A673 (cell line): Measurements from ENCODE around the gene NPTX1. TPM values are rescaled to one million over a fixed set of nuclear protein-coding genes. Genes with fewer than 3 reads are reported as not detected.
"Not testable (repeated sequence)": the region's sequence is repeated elsewhere in the genome, so short reads cannot be mapped to it uniquely, and the experiment has no call there.

Experiments
- BruUV-seq: library from RNA; stranded (reverse); fragments of 400-500 nt; replicated peaks from 2 replicates; lab custom pipeline; 2021; lab: Mats Ljungman, UMichigan
- CTCF ChIA-PET: fragments of 300-600 bp; sonication (Branson Sonifier 250); formaldehyde crosslinking; loops from one replicate; lab custom pipeline; 2022; ENCODE audit warnings: antibody characterized with exemption; lab: Charles Lee
- POLR2A ChIA-PET: fragments of 300-600 bp; sonication (Branson Sonifier 250); formaldehyde crosslinking; loops from one replicate; lab custom pipeline; 2022; ENCODE audit warnings: antibody characterized with exemption; ENCODE audit not compliant: low non-redundant PET; lab: Charles Lee
- DNase-seq: peaks from one replicate; pipeline ENCODE4 v3.0.0-alpha.2; 2015; ENCODE audit warnings: low spot score
- H3K27ac ChIP-seq: fragments of 200-600 bp; sonication (generic); 2 replicates; pipeline ENCODE4 v1.5.1; 2016; ENCODE audit warnings: mixed run types, low read depth, mild to moderate bottlenecking, mixed read lengths, antibody characterized with exemption, low read length; ENCODE audit not compliant: poor library complexity, severe bottlenecking
- H3K27me3 ChIP-seq: fragments of 200-600 bp; sonication (generic); replicated peaks from 2 replicates; pipeline ENCODE4 v1.6.1; 2017; ENCODE audit warnings: mixed run types, low read depth, mild to moderate bottlenecking, mixed read lengths, antibody characterized with exemption, low read length; ENCODE audit not compliant: insufficient read depth, poor library complexity
- H3K36me3 ChIP-seq: fragments of 200-600 bp; sonication (generic); 2 replicates; pipeline ENCODE4 v1.6.1; 2016; ENCODE audit warnings: mixed run types, mild to moderate bottlenecking, mixed read lengths, antibody characterized with exemption, low read length; ENCODE audit not compliant: insufficient read depth, poor library complexity, severe bottlenecking
- H3K4me1 ChIP-seq: fragments of 200-600 bp; sonication (generic); 2 replicates; pipeline ENCODE4 v1.6.1; 2017; ENCODE audit warnings: mixed run types, mild to moderate bottlenecking, mixed read lengths, antibody characterized with exemption, low read length; ENCODE audit not compliant: insufficient read depth, poor library complexity, severe bottlenecking
- H3K4me3 ChIP-seq: fragments of 200-600 bp; sonication (generic); 2 replicates; pipeline ENCODE4 v1.5.1; 2016; ENCODE audit warnings: low read depth, mixed run types, mild to moderate bottlenecking, mixed read lengths, low read length; ENCODE audit not compliant: poor library complexity, severe bottlenecking
- H3K9me3 ChIP-seq: fragments of 200-600 bp; sonication (generic); 2 replicates; pipeline ENCODE4 v1.6.1; 2016; ENCODE audit warnings: mixed run types, low read depth, mild to moderate bottlenecking, mixed read lengths, antibody characterized with exemption, low read length; ENCODE audit not compliant: poor library complexity, severe bottlenecking
- CTCF ChIP-seq: fragments of 300-800, 200-600 bp; sonication (generic); conservative IDR thresholded peaks from 2 replicates; pipeline ENCODE4 v1.5.1; 2017; ENCODE audit warnings: low read depth, mild to moderate bottlenecking, antibody characterized with exemption, low read length, moderate library complexity, mixed read lengths
- EZH2 ChIP-seq: fragments of 200-600 bp; sonication (generic); IDR thresholded peaks from 2 replicates; pipeline ENCODE4 v1.6.1; 2017; ENCODE audit warnings: borderline replicate concordance, low read depth, mild to moderate bottlenecking, mixed read lengths, antibody characterized with exemption, low read length; ENCODE audit not compliant: poor library complexity, severe bottlenecking
- intact Hi-C: fragments of 100-400 bp; cut with micrococcal nuclease; formaldehyde crosslinking; loops from one replicate; pipeline ENCODE4 v1.10.0; 2022; ENCODE audit not compliant: unreplicated experiment
- total RNA-seq: library from RNA; stranded (reverse); gene quantifications from 2 replicates; pipeline ENCODE4 v1.2.3, GENCODE V29; 2021

The NPTX1 gene
- total RNA-seq, 1 experiment from 2014 or later = 0.43 TPM

GRCh38 chr17:80509311-80509710 is 32.9 kb upstream of the NPTX1 start:
- no peak overlapping the region for H3K27ac ChIP-seq
- DNase-seq = no peak
- intact Hi-C loops = no loop called here
- no peaks in the 10 kb centered on the region for H3K36me3 ChIP-seq
- no TSS peak for BruUV-seq
- ChIA-PET CTCF (no interaction called here), POLR2A (no interaction called here)
- H3K27me3 ChIP-seq = peaks cover 46% of the 10 kb centered on the region
- TF ChIP-seq EZH2 (no peak), CTCF (no peak)
- no peaks in the 10 kb centered on the region for H3K4me1 ChIP-seq
- no peak overlapping the region for H3K4me3 ChIP-seq
- no peaks in the 10 kb centered on the region for H3K9me3 ChIP-seq

- H3K4me1 ChIP-seq = no peaks in the 10 kb centered on the region
- TF ChIP-seq EZH2 = no peak
- TF ChIP-seq CTCF = no peak
- intact Hi-C loops = no loop called here
- POLR2A ChIA-PET = no interaction called here
- BruUV-seq = no TSS peak
- H3K27me3 ChIP-seq = peaks cover 46% of the 10 kb centered on the region
- no peaks in the 10 kb centered on the region for H3K36me3 ChIP-seq
- no peak for DNase-seq
- no peak overlapping the region for H3K27ac ChIP-seq
- H3K9me3 ChIP-seq = no peaks in the 10 kb centered on the region
- CTCF ChIA-PET = no interaction called here
- no peak overlapping the region for H3K4me3 ChIP-seq
Observed at GRCh38 chr17:80507965-80508364, 31.6 kb upstream of the NPTX1 start.

DNA sequence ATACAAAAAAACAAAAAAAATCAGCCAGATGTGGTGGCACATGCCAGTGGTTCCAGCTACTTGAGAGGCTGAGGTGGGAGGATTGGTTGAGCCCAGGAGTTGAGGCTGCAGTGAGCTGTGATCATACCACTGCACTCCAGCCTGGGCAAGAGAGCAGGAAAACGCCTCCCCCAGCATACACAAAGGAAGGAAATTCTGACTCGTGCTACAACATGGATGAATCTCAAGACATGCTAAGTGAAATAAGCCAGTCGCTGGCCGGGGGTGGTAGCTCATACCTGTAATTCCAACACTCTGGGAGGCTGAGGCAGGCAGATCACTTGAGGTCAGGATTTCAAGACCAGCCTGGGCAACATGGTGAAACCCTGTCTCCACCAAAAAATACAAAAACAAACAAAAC is 30.8 kb upstream of the NPTX1 start:
- CTCF ChIA-PET, H3K4me3 ChIP-seq, H3K27ac ChIP-seq, H3K36me3 ChIP-seq, BruUV-seq, DNase-seq, intact Hi-C loops, POLR2A ChIA-PET, H3K9me3 ChIP-seq, H3K4me1 ChIP-seq: not testable (repeated sequence)
- H3K27me3 ChIP-seq = peaks cover 46% of the 10 kb centered on the region

- peaks cover 42% of the 10 kb centered on the region for H3K27me3 ChIP-seq
- ChIA-PET POLR2A (no interaction called here), CTCF (interaction anchor here (0.6 kb wide), 1 partner anchor 454 kb away, joined by 3 read pairs; no protein-coding TSS in a partner anchor)
- H3K9me3 ChIP-seq = no peaks in the 10 kb centered on the region
- DNase-seq = no peak
- intact Hi-C loops = no loop called here
- no peak overlapping the region for H3K27ac ChIP-seq
- no peaks in the 10 kb centered on the region for H3K36me3 ChIP-seq
- H3K4me3 ChIP-seq = no peak overlapping the region
- no TSS peak for BruUV-seq
- no peak for TF ChIP-seq CTCF
- TF ChIP-seq EZH2 = no peak
- no peaks in the 10 kb centered on the region for H3K4me1 ChIP-seq
Observed at GRCh38 chr17:80504686-80505413, 28.4 kb upstream of the NPTX1 start.
